Panc1 (cell line): ENCODE results near the gene NME3. TPM values are rescaled to one million over a fixed set of nuclear protein-coding genes. Genes with fewer than 3 reads are reported as not detected.

Experiments used
- ATAC-seq: fragments of 200-7000 bp; cut with Tn5 transposase; 2 replicates; pipeline ENCODE4 v1.9.1; 2020; ENCODE audit warnings: mild to moderate bottlenecking, moderate library complexity
- BruUV-seq: library from RNA; stranded (reverse); fragments of 400-500 nt; replicated peaks from 2 replicates; lab custom pipeline; 2021; lab: Mats Ljungman, UMichigan
- CTCF ChIA-PET: fragments of 300-600 bp; sonication (Branson Sonifier 250); formaldehyde crosslinking; loops from one replicate; lab custom pipeline; 2022; ENCODE audit warnings: antibody characterized with exemption; lab: Charles Lee
- POLR2A ChIA-PET: fragments of 300-600 bp; sonication (Branson Sonifier 250); formaldehyde crosslinking; loops from one replicate; lab custom pipeline; 2022; ENCODE audit warnings: antibody characterized with exemption; lab: Charles Lee
- DNase-seq: peaks from one replicate; pipeline ENCODE4 v3.0.0-alpha.2; 2010; ENCODE audit warnings: low read depth, low spot score
- H3K27ac ChIP-seq: 2 replicates; pipeline ENCODE4 v1.5.1; 2011; ENCODE audit warnings: mild to moderate bottlenecking, low read length, inconsistent platforms
- H3K27me3 ChIP-seq: fragments of 200-500 bp; sonication (Bioruptor generic); 2 replicates; pipeline ENCODE4 v1.6.0; 2014; ENCODE audit warnings: low read length, inconsistent platforms; ENCODE audit not compliant: control insufficient read depth, insufficient read depth
- H3K36me3 ChIP-seq: fragments of 200-500 bp; sonication (Bioruptor generic); 2 replicates; pipeline ENCODE4 v1.5.1; 2014; ENCODE audit warnings: inconsistent platforms, mild to moderate bottlenecking, low read length, moderate library complexity; ENCODE audit not compliant: control insufficient read depth, insufficient read depth
- H3K4me1 ChIP-seq: 2 replicates; pipeline ENCODE4 v1.5.1; 2011; ENCODE audit warnings: inconsistent platforms, mild to moderate bottlenecking, low read length, moderate library complexity; ENCODE audit not compliant: control insufficient read depth, insufficient read depth
- H3K4me3 ChIP-seq, 2 experiments: 2 replicates each; pipeline ENCODE4 v1.5.1; 2011 to 2012; ENCODE audit warnings: low read depth in 2 of 2, low read length in 2 of 2, mild to moderate bottlenecking in 2 of 2, inconsistent platforms in 1 of 2, moderate library complexity in 1 of 2
- H3K9me3 ChIP-seq: fragments of 200-500 bp; sonication (Bioruptor generic); 2 replicates; pipeline ENCODE4 v1.5.1; 2014; ENCODE audit warnings: low read depth, mild to moderate bottlenecking, inconsistent platforms, low read length, moderate library complexity; ENCODE audit not compliant: control insufficient read depth, insufficient read depth
- POLR2AphosphoS5 ChIP-seq: IDR thresholded peaks from 2 replicates; pipeline ENCODE4 v1.6.1; 2012; ENCODE audit warnings: mild to moderate bottlenecking, low read depth, low read length, moderate library complexity
- SIN3A ChIP-seq: IDR thresholded peaks from 2 replicates; pipeline ENCODE4 v1.6.1; 2012; ENCODE audit warnings: low read depth, mild to moderate bottlenecking, low read length, moderate library complexity, borderline replicate concordance; ENCODE audit not compliant: insufficient read depth
- TCF7L2 ChIP-seq: IDR thresholded peaks from 2 replicates; pipeline ENCODE4 v1.6.1; 2011; ENCODE audit warnings: mild to moderate bottlenecking, low read depth, low read length, inconsistent platforms
- in situ Hi-C: cut with HindIII; loops from 2 replicates; pipeline ENCODE4 v1.10.0; 2016; ENCODE audit warnings: low sequenced_read_pairs, low pct_unique_long_range_greater_than_20kb
- intact Hi-C: fragments of 100-400 bp; cut with micrococcal nuclease; formaldehyde crosslinking; loops from one replicate; pipeline ENCODE4 v1.10.0; 2022; ENCODE audit not compliant: unreplicated experiment
- total RNA-seq: library from RNA; stranded (reverse); gene quantifications from one replicate; pipeline ENCODE4 v1.2.1, GENCODE V29; 2021; ENCODE audit not compliant: unreplicated experiment
- TF ChIP-seq, protein P1 (sequence below): fragments of 450-650 bp; IDR thresholded peaks from 2 replicates; pipeline ENCODE4 v1.5.1; 2017; ENCODE audit warnings: mild to moderate bottlenecking
- TF ChIP-seq, protein P2 (sequence below), 2 experiments: IDR thresholded peaks; 2 replicates each; pipeline ENCODE4 v1.6.1; 2011 to 2012; ENCODE audit warnings: low read depth in 2 of 2, control low read depth in 1 of 2, low read length in 1 of 2, mild to moderate bottlenecking in 1 of 2, moderate library complexity in 1 of 2; ENCODE audit not compliant: insufficient read depth in 1 of 2

The NME3 gene
- total RNA-seq, 1 experiment from 2014 or later: 117 TPM

- Histone ChIP-seq H3K27me3 (no peaks in the 10 kb centered on the region), H3K4me1 (peaks cover 3% of the 10 kb centered on the region; the same call in 1 of the 2 replicates), H3K4me3 (no peak overlapping the region), H3K36me3 (no peaks in the 10 kb centered on the region), H3K9me3 (no peaks in the 10 kb centered on the region; the same call in 1 of the 2 replicates), H3K27ac (no peak overlapping the region)
- POLR2A ChIA-PET: no interaction called here
- DNase-seq (no peak), ATAC-seq (peak; percentile 39)
- BruUV-seq: no TSS peak
- CTCF ChIA-PET: interaction anchor here (0.6 kb wide), 1 partner anchor 54 kb away, joined by 5 read pairs; no protein-coding TSS in a partner anchor
- intact Hi-C loops (no loop called here), in situ Hi-C loops (no loop called here)
- TF ChIP-seq TCF7L2 (no peak), POLR2AphosphoS5 (no peak), SIN3A (no peak)
- TF ChIP-seq, protein P1, sequence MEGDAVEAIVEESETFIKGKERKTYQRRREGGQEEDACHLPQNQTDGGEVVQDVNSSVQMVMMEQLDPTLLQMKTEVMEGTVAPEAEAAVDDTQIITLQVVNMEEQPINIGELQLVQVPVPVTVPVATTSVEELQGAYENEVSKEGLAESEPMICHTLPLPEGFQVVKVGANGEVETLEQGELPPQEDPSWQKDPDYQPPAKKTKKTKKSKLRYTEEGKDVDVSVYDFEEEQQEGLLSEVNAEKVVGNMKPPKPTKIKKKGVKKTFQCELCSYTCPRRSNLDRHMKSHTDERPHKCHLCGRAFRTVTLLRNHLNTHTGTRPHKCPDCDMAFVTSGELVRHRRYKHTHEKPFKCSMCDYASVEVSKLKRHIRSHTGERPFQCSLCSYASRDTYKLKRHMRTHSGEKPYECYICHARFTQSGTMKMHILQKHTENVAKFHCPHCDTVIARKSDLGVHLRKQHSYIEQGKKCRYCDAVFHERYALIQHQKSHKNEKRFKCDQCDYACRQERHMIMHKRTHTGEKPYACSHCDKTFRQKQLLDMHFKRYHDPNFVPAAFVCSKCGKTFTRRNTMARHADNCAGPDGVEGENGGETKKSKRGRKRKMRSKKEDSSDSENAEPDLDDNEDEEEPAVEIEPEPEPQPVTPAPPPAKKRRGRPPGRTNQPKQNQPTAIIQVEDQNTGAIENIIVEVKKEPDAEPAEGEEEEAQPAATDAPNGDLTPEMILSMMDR: no peak
- TF ChIP-seq, protein P2, sequence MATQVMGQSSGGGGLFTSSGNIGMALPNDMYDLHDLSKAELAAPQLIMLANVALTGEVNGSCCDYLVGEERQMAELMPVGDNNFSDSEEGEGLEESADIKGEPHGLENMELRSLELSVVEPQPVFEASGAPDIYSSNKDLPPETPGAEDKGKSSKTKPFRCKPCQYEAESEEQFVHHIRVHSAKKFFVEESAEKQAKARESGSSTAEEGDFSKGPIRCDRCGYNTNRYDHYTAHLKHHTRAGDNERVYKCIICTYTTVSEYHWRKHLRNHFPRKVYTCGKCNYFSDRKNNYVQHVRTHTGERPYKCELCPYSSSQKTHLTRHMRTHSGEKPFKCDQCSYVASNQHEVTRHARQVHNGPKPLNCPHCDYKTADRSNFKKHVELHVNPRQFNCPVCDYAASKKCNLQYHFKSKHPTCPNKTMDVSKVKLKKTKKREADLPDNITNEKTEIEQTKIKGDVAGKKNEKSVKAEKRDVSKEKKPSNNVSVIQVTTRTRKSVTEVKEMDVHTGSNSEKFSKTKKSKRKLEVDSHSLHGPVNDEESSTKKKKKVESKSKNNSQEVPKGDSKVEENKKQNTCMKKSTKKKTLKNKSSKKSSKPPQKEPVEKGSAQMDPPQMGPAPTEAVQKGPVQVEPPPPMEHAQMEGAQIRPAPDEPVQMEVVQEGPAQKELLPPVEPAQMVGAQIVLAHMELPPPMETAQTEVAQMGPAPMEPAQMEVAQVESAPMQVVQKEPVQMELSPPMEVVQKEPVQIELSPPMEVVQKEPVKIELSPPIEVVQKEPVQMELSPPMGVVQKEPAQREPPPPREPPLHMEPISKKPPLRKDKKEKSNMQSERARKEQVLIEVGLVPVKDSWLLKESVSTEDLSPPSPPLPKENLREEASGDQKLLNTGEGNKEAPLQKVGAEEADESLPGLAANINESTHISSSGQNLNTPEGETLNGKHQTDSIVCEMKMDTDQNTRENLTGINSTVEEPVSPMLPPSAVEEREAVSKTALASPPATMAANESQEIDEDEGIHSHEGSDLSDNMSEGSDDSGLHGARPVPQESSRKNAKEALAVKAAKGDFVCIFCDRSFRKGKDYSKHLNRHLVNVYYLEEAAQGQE (IDR thresholded peaks at IDR 0.05; ENCODE audit: insufficient read depth in 1 of 2, low read depth in 2 of 2, low read length in 1 of 2): no peak
These were observed 23.0 kb upstream of the NME3 start for GRCh38 chr16:1794221-1794871.

DNA sequence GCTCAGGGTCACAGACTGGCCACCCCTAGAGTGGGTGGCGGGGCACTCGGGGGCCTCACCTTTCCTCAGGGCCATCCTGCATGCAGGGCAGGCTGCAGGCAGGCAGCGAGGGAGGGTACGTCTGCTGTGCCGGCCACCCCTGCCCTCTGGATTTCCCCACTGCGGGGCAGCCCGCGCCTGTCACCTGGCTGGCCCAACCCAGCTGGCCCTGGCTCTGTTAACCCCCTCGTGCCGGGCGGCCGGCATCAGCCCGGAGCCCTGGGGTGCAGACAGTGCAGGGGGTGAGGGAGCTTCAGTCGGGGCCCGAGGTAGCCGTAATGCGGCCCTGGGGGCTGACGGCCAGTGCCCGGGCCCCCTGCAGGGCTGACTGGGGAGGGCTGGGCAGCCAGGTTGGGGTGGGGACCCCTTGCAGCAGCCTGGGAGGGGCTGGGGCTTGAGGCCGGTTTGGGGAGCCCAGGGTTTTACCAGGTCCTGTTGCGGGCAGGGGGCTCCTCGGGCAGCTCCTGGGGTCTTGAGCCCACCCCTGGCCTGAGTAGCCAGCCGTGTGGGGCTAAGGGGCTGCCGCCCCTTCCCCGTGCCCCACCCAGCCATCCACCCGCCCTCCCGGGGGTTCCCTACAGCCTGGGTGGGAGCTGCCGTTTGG is 22.4 kb upstream of the NME3 start, which contains the start of gene IGFALS:
Gene IGFALS, minus strand, starts transcription at position 128 of the 643 bp plus-strand sequence. Its CDS starts 53 bp downstream, at position 75.
- Histone ChIP-seq H3K4me3 (no peak within 1 kb of the TSS), H3K27ac (no peak within 1 kb of the TSS), H3K27me3 (no peaks in the 10 kb centered on the region), H3K9me3 (no peaks in the 10 kb centered on the region; the same call in 1 of the 2 replicates), H3K36me3 (no peaks in the 10 kb centered on the region), H3K4me1 (peaks cover 3% of the 10 kb centered on the region; the same call in 1 of the 2 replicates)
- no peak for DNase-seq
- ATAC-seq: no peak
- CTCF ChIA-PET: interaction anchor here (0.6 kb wide), 1 partner anchor 54 kb away, joined by 5 read pairs; no protein-coding TSS in a partner anchor
- in situ Hi-C loops: no loop called here
- POLR2A ChIA-PET: no interaction called here
- intact Hi-C loops: no loop called here
- no TSS peak for BruUV-seq
- no peak for TF ChIP-seq SIN3A
- TF ChIP-seq POLR2AphosphoS5: no peak
- TF ChIP-seq, protein P2 (IDR thresholded peaks at IDR 0.05; ENCODE audit: insufficient read depth in 1 of 2, low read depth in 2 of 2, low read length in 1 of 2): no peak
- TF ChIP-seq, protein P1: no peak
- TF ChIP-seq TCF7L2: no peak
